Esophagus muscularis mucosa (tissue), 3 donors: Measurements from ENCODE around the gene ST6GAL1.

Experiments
- POLR2A ChIP-seq: fragments of 450-650 bp; IDR thresholded peaks from one replicate; pipeline ENCODE4 v1.6.1; 2017; ENCODE audit warnings: antibody characterized with exemption, moderate library complexity, mild to moderate bottlenecking, low read depth
- TF ChIP-seq, protein P1 (sequence below), 3 experiments: fragments of 200-600 bp in 2 of 3; fragments of 450-650 bp in 1 of 3; sonication (generic) in 2 of 3; IDR thresholded peaks; one replicate each; pipeline ENCODE4 v1.5.1; 2017 to 2019; ENCODE audit warnings: antibody characterized with exemption in 3 of 3, mild to moderate bottlenecking in 2 of 3, moderate library complexity in 1 of 3

DNA sequence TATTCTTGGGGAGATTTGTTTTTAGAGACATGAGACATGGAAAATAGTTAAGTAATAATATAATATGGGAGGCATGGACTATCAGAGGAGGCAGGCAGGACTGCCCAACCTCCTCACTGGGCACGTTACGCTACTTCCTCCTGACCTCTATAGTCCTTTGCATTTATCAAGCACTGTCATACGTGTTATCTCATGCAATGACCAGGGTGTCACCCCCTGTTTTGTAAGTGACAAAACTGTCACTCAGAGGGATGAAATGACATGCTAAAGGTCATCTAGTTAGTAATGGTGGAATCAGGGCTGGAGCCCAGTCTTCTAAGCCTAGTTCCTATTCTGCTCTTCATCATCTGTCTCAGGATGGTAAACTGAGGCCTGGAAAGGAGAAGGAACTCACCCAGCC, 66.7 kb downstream of the ST6GAL1 start:
- no peak for TF ChIP-seq POLR2A
- TF ChIP-seq, protein P1, sequence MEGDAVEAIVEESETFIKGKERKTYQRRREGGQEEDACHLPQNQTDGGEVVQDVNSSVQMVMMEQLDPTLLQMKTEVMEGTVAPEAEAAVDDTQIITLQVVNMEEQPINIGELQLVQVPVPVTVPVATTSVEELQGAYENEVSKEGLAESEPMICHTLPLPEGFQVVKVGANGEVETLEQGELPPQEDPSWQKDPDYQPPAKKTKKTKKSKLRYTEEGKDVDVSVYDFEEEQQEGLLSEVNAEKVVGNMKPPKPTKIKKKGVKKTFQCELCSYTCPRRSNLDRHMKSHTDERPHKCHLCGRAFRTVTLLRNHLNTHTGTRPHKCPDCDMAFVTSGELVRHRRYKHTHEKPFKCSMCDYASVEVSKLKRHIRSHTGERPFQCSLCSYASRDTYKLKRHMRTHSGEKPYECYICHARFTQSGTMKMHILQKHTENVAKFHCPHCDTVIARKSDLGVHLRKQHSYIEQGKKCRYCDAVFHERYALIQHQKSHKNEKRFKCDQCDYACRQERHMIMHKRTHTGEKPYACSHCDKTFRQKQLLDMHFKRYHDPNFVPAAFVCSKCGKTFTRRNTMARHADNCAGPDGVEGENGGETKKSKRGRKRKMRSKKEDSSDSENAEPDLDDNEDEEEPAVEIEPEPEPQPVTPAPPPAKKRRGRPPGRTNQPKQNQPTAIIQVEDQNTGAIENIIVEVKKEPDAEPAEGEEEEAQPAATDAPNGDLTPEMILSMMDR (IDR thresholded peaks at IDR 0.05), result no peak
